NCI-H82 treated with DMSO at 0.1 percent for 48 hours (cell line): ENCODE measurements around the gene LPCAT2.
"Not testable (repeated sequence)": the region's sequence is repeated elsewhere in the genome, so short reads cannot be mapped to it uniquely, and the experiment has no call there.

Source experiments
- DNase-seq: peaks from one replicate; lab custom pipeline; 2025; ENCODE audit not compliant: unreplicated experiment; lab: John Stamatoyannopoulos, UW

Gene LPCAT2

GRCh38 chr16:55588799-55589198, 79.9 kb downstream of the LPCAT2 start:
- no peak for DNase-seq

- no peak for DNase-seq
These were observed 83.4 kb downstream of the LPCAT2 start for GRCh38 chr16:55592306-55592705.

GRCh38 chr16:55597928-55598327, 89.1 kb downstream of the LPCAT2 start:
- DNase-seq = no peak

- DNase-seq = no peak
These were observed 97.0 kb downstream of the LPCAT2 start for GRCh38 chr16:55605754-55606336.

- no peak for DNase-seq
These were observed 104.9 kb downstream of the LPCAT2 start for GRCh38 chr16:55613613-55614335.

- DNase-seq = no peak
These were observed 106.2 kb downstream of the LPCAT2 start for GRCh38 chr16:55615071-55615470.

GRCh38 chr16:55615670-55616069, 106.8 kb downstream of the LPCAT2 start:
- DNase-seq = not testable (repeated sequence)

GRCh38 chr16:55621771-55622170, 112.9 kb downstream of the LPCAT2 start:
- DNase-seq = no peak

GRCh38 chr16:55622272-55622671, 113.4 kb downstream of the LPCAT2 start:
- DNase-seq = no peak

- no peak for DNase-seq
These were observed 114.2 kb downstream of the LPCAT2 start for GRCh38 chr16:55622930-55623561.

GRCh38 chr16:55623640-55624039, 114.8 kb downstream of the LPCAT2 start:
- DNase-seq = no peak

- no peak for DNase-seq
These were observed 115.8 kb downstream of the LPCAT2 start for GRCh38 chr16:55624696-55625095.

- no peak for DNase-seq
These were observed 117.0 kb downstream of the LPCAT2 start for GRCh38 chr16:55625843-55626242.

- no peak for DNase-seq
These were observed 119.6 kb downstream of the LPCAT2 start for GRCh38 chr16:55628306-55628968.

- no peak for DNase-seq
These were observed 121.9 kb downstream of the LPCAT2 start for GRCh38 chr16:55630774-55631173.

- DNase-seq = no peak
These were observed 123.4 kb downstream of the LPCAT2 start for GRCh38 chr16:55632259-55632658.

- DNase-seq = no peak
These were observed 125.3 kb downstream of the LPCAT2 start for GRCh38 chr16:55634193-55634592.
